GM19372 (cell line): ENCODE results near the gene ABHD6.
"Not testable (repeated sequence)": the region's sequence is repeated elsewhere in the genome, so short reads cannot be mapped to it uniquely, and the experiment has no call there.

Experiments
- ATAC-seq: cut with Tn5 transposase; IDR thresholded peaks from one replicate; pipeline ENCODE4 v1.9.1; 2021; ENCODE audit warnings: mild to moderate bottlenecking, low read depth, moderate library complexity; ENCODE audit not compliant: unreplicated experiment

The ABHD6 gene

GRCh38 chr3:58207954-58208353, 29.6 kb upstream of the ABHD6 start:
- ATAC-seq = no peak

GRCh38 chr3:58209933-58210332, 27.7 kb upstream of the ABHD6 start:
- ATAC-seq = no peak

GRCh38 chr3:58210761-58211460, 26.7 kb upstream of the ABHD6 start, which contains the start of gene DNASE1L3:
DNASE1L3 (minus strand) TSS chr3:58210972; CDS start chr3:58210906, 66 bp downstream.
- ATAC-seq = no peak

GRCh38 chr3:58214484-58215316, 22.9 kb upstream of the ABHD6 start:
- ATAC-seq = peak; percentile 74

- ATAC-seq = peak; percentile 1
These were observed 22.1 kb upstream of the ABHD6 start for GRCh38 chr3:58215317-58216025.

- ATAC-seq = no peak
These were observed 20.9 kb upstream of the ABHD6 start for GRCh38 chr3:58216496-58217195.

GRCh38 chr3:58217209-58217811, 20.3 kb upstream of the ABHD6 start:
- no peak for ATAC-seq

- ATAC-seq = no peak
These were observed 18.7 kb upstream of the ABHD6 start for GRCh38 chr3:58218904-58219303.

GRCh38 chr3:58222161-58222724, 15.3 kb upstream of the ABHD6 start:
- no peak for ATAC-seq

- ATAC-seq = no peak
These were observed 13.7 kb upstream of the ABHD6 start for GRCh38 chr3:58223855-58224254.

GRCh38 chr3:58227933-58228332, 9.7 kb upstream of the ABHD6 start:
- not testable (repeated sequence) for ATAC-seq

GRCh38 chr3:58230876-58231552, 6.6 kb upstream of the ABHD6 start:
- no peak for ATAC-seq

GRCh38 chr3:58231666-58232065, 5.9 kb upstream of the ABHD6 start:
- no peak for ATAC-seq

GRCh38 chr3:58234516-58234931, 3.1 kb upstream of the ABHD6 start:
- ATAC-seq = no peak

- ATAC-seq = no peak
These were observed 1.6 kb upstream of the ABHD6 start for GRCh38 chr3:58235970-58236369.

- ATAC-seq = no peak
These were observed 910 bp upstream of the ABHD6 start for GRCh38 chr3:58236527-58237237.

- peak; percentile 29 for ATAC-seq
These were observed 519 bp downstream of the ABHD6 start for GRCh38 chr3:58237941-58238681.

GRCh38 chr3:58238830-58239229, 1.2 kb downstream of the ABHD6 start:
- no peak for ATAC-seq
